Jurkat, Clone E6-1 (cell line): ENCODE measurements around the gene GLP2R.

Experiments
- DNase-seq: peaks from one replicate; pipeline ENCODE4 v3.0.0-alpha.2; 2011; ENCODE audit warnings: low read depth, low spot score
- H3K4me3 ChIP-seq: 2 replicates; pipeline ENCODE4 v1.5.1; 2011; ENCODE audit warnings: mild to moderate bottlenecking, low read length, control low read depth, moderate library complexity

Gene GLP2R

GRCh38 chr17:9810100-9810949 is 15.4 kb upstream of the GLP2R start:
- no peak for DNase-seq
- H3K4me3 ChIP-seq: no peak overlapping the region

- DNase-seq: no peak
These were observed 14.6 kb upstream of the GLP2R start for GRCh38 chr17:9811086-9811485.

GRCh38 chr17:9811537-9811936 is 14.2 kb upstream of the GLP2R start:
- no peak for DNase-seq
- H3K4me3 ChIP-seq: no peak overlapping the region

More at GRCh38 chr17:9811086-9811485, 14.6 kb upstream of the GLP2R start:
- H3K4me3 ChIP-seq: no peak overlapping the region

DNA sequence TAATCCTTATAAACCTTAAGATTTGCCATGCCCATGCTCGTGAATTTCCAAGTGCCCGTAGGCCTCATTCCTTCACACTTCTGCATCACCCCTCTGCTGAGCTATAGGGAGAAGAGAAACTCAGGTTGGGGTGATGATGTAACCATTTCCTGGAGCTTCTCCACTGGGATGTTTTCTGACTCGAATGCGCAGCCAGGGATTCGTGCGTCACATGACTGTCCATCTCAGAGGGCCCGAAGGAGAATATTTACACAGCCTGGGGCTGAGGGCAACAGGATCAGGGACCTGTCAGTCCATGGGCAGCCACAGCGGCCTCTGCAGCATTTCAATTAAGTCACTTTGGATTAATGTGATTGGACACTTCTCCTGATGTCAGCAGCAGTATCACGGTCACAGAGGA is 12.6 kb upstream of the GLP2R start:
- no peak overlapping the region for H3K4me3 ChIP-seq
- no peak for DNase-seq

DNA sequence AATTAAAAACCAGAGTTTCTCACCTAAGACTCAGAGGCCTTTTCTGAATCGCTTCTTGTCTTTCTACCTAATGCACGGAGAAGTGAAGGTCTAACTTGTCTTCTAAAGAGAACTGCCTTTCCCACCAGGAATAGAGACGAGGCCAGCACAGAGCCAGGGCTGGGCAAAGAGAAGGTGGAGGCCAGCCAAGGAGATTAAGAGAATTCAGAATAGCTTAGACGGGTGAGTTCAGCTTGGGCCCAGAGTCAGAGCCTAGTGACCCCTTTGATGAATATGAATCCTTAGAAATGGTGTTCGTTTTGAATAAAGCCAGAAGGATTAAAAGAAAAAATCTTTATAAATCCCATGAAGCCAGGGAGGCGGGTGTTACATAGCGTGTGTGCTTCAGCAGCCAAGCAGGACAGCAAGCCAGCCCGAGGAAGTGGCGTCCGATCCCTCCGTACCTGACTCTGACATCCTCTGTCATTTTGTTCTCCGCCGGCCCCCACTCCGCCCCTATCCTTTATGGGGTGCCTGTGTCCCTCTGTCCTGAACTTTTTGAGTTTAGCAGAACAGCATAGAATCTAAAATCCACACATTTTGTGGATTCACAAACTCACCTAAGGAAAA is 11.3 kb upstream of the GLP2R start:
- no peak for DNase-seq
- H3K4me3 ChIP-seq: no peak overlapping the region

DNA sequence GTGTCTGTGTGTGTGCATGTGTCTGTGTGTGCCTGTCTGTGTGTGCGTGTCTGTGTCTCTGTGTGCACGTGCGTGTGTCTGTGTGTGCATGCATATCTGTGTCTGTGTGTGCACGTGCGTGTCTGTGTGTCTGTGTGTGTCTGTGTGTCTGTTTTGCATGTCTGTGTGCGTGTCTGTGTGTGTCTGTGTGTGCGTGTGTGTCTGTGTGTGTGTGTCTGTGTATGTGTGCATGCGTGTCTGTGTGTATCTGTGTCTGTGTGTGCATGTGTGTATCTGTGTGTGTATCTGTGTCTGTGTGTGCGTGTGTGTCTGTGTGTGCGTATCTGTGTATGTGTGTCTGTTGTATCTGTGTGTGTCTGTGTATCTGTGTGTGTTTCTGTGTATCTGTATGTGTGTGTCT is 9.3 kb upstream of the GLP2R start:
- no peak overlapping the region for H3K4me3 ChIP-seq
- DNase-seq: no peak

DNA sequence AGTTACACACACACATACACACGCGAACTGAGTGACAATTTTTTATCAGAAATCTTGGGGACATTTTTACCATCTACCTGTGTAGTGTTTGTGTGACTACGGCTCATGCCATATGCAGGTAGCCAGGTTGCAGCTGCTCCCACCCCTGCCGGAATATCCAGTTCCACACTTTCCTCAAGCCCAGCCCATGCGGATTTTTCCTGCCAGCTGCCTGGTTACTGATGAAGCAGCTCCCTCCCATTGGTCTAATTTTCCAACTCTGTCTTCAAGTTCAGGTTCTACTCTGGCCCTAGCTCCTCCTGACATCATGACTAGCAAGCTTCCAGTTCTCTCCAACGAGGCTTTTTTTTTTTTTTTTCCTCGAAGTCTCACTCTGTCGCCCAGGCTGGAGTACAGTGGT is 8.6 kb upstream of the GLP2R start:
- DNase-seq: no peak
- no peak overlapping the region for H3K4me3 ChIP-seq

DNA sequence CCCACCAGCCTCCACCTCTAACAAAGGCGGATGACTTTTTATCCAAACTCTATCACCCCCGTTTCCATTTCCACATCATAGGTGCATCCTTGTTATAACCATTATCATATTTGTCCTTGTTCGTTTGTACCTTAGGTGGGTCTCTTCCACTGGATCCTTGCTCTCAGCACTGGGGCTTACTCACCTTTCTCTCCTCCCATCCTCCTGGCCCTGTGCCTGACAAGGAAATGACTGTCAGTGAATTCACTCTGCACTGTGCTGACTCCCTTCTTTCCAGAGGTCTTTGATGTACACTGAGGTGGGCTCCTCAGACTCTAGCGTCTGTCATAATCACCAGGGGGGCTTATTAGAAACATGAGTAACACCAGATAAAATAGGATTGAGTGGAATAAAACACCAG is 7.0 kb upstream of the GLP2R start:
- no peak overlapping the region for H3K4me3 ChIP-seq
- DNase-seq: no peak

DNA sequence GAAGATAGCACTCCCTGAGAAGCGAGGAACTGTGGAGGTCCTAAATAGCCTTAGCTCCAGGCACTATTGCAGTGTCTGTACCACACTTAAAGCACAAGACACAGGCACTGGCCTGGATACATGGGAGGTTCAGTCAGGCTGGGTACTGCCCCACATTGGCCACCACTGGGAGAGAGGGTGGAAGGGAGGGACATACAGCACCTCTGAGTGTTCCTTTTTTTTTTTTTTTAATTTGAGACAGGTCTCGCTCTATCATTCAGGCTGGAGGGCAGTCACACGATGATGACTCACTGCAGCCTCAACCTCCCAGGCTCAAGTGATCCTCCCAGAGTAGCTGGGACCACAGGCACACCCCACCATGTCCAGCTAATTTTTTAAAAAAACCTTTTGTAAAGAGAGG is 5.3 kb upstream of the GLP2R start:
- H3K4me3 ChIP-seq: no peak overlapping the region
- no peak for DNase-seq

DNA sequence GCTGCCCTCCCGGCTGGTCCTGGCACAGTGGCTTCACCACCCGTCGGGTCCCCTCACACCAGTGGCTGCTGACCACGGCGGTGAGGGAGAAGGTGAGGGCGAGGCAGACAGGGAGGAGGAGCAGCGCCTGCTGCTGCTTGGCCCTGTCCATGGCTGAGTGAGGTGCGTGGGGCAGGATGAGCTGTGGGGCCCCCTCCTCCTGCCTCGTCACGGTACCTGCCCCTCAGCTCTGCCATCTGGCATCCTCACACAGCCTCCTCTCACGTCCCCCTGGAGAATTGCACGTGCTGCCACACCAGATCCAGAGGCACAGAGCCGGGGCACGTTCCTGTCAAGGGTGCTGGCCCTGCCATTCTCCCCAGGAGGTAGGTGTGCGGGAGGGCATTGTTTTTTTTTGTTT is 3.8 kb upstream of the GLP2R start, which contains the start of gene GSG1L2:
GSG1L2 (minus strand) TSS at position 159 of the 400 bp plus-strand sequence; CDS start at position 151, 8 bp downstream.
- H3K4me3 ChIP-seq: no peak within 1 kb of the TSS
- DNase-seq: no peak

- DNase-seq: no peak
- H3K4me3 ChIP-seq: no peak overlapping the region
These were observed 1.6 kb upstream of the GLP2R start for GRCh38 chr17:9824094-9824493.

DNA sequence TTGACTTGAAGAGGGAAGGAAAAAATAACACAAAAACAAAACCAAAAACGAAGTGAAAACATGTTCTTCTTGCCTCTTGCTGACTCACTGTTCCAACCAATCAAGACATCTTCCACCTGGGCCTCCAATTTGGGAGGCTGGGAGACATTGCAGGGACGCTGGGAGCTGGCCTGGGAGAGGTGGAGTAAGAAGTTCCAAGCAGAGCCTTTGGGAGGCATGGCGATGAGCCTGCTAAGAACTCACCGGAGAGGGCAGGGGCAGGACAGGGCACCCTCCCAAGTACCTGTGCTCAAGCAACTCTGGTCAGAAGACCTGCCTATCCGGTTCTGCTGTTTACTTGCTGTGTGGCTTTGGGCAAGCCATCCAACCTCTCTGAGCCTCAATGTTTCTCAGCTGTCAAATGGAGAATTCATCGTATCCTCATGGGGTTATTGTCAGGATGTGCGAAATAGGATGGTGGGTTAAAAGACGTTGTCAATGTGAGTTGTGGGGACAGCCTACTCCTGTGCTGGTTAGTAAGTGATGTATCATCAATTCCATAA is 856 bp upstream of the GLP2R start:
- DNase-seq: no peak
- H3K4me3 ChIP-seq: no peak overlapping the region

- no peak overlapping the region for H3K4me3 ChIP-seq
- DNase-seq: no peak
These were observed 2.9 kb downstream of the GLP2R start for GRCh38 chr17:9828296-9829295.

GRCh38 chr17:9829343-9829742 is 3.6 kb downstream of the GLP2R start:
- H3K4me3 ChIP-seq: no peak overlapping the region
- DNase-seq: no peak

DNA sequence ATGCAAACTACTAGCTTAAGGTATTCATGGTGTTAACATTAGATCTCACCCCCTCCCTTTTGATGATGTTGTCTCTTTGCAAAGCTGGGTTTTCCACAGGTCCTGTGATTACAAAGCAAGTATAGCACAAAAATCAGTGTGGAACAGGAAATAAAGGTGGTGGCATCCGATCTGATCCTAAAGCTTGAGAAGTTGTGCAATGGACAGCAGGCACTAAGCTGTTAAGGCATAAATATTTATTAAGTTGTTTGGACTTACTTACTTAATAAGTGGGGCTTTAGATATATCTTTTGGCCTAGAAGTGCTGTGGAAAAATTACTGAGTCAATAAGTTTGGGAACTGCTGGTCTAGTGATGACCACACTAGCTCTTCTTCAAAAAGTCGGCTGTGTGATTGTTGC is 5.0 kb downstream of the GLP2R start:
- DNase-seq: no peak
- H3K4me3 ChIP-seq: no peak overlapping the region

GRCh38 chr17:9833922-9834321 is 8.2 kb downstream of the GLP2R start:
- H3K4me3 ChIP-seq: no peak overlapping the region
- no peak for DNase-seq

GRCh38 chr17:9837551-9838471 is 12.1 kb downstream of the GLP2R start:
- H3K4me3 ChIP-seq: no peak overlapping the region
- DNase-seq: no peak

DNA sequence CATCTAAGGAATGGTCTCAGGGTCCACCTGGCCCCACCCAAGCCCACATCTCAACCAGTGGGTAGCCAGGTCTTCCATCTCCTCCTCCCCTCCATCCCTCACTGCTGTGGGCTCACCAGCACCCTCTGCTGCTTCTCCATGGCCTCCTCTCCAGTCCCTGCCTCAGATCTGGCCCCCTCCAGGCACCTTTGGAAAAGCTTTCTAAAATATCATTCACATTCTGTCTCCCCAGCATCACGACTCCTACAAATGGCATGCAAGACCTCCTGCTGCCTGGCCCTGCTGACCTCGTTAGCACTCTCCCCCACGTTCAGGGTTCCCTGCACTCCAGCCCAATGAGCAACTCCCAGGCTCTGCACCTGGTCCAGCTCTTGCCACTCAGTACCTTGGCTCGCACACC is 13.7 kb downstream of the GLP2R start:
- no peak for DNase-seq
- no peak overlapping the region for H3K4me3 ChIP-seq
